Measurements from ENCODE around the gene SORCS1. TPM values are rescaled to one million over a fixed set of nuclear protein-coding genes. Genes with fewer than 3 reads are reported as not detected.
A peak's percentile ranks its signal among the peaks of the same experiment; 100 is the strongest.

The SORCS1 gene
- not detected in 2 replicates for total RNA-seq (2014; rRNA removed; shearing (Covaris generic))
- 0.22 TPM in 1 of 2 replicates, not detected in the other for polyA plus RNA-seq (2016; fragmentation: Nextera tagmentation; extraction: Ambion mirVana)

DNA sequence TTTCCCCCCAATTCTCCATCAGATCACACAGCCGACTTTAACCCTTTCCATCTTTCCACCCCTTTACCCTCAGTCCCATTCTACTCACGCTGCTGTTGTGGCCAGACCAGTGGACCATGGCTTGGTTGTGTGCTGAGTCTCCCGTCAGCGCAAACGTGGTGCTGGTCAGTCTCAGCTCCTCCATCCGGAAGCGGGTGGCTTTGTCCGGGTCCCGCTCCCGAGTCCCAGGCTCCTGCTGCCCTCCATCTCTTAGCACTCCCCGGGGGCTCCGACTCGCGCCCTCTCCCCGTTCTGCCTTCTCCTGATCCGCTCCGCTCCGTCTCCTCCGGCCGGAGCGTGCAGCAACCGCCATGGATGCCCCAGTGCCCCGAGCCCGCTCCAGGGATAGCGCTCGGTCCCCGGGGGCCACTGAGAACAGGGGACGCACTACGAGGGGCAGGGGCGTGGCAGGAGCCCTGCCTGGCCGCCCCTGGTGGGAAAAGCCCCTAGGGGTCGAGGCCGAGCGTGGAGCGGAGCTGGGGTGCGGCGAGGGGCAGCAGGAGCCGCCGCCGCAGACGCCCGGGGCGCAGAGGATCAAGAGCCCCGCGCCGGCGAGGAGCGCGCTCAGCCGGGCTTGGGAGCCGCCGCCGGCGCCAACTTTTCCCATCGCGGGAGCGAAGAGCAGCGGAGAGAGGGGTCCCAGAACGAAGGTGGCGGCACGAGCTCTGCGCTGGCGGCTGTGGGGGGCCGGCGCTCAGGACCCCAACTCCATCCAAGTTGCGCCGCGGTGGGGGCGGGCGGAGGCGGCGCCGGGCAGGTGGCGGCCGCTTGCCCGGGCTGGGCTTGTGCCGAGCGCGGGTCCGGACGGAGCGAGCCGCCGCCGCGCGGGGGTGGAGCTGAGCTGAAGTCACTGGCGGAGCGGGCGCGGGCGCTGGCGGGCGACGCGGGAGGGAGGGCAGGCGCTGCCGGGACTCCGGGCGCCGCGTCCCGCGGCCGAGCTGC is at the start of gene SORCS1:
SORCS1 (minus strand) TSS at position 826 of the 981 bp plus-strand sequence.
- H3K9me2 ChIP-seq (ENCODE audit: insufficient read depth) = no peaks in the 10 kb centered on the region
- H3K9me3 ChIP-seq (ENCODE audit: low read depth) = no peaks in the 10 kb centered on the region
- H3K27me3 ChIP-seq (replicated peaks; ENCODE audit: insufficient read depth) = peaks cover 49% of the 10 kb centered on the region
- H3F3A ChIP-seq (ENCODE audit: insufficient read depth) = no peaks in the 10 kb centered on the region
- peak within 1 kb of the TSS; percentile 73 for H3K4me2 ChIP-seq (ENCODE audit: unreplicated experiment)
- H3K36me3 ChIP-seq (ENCODE audit: low read depth) = no peaks in the 10 kb centered on the region
- in situ Hi-C loops (cut with MboI) = no loop called here
- DNase-seq = peak; percentile 45
- no peaks in the 10 kb centered on the region for H3K4me1 ChIP-seq (ENCODE audit: insufficient read depth)
- no peaks in the 10 kb centered on the region for H3K79me2 ChIP-seq (ENCODE audit: insufficient read depth)
- no peak within 1 kb of the TSS for H2AFZ ChIP-seq
- H3K4me3 ChIP-seq = peak within 1 kb of the TSS; percentile 63
- 1 to 3% methylated on average over 57 to 68 of the region's 105 CpGs for WGBS, 2 experiments (ENCODE audit: low coverage in 1 of 2, low lambda C conversion rate in 2 of 2, missing lambda C conversion rate in 2 of 2)
- no peak within 1 kb of the TSS for H3K9ac ChIP-seq
- TF ChIP-seq EZH2phosphoT487 (IDR thresholded peaks at IDR 0.05; ENCODE audit: insufficient read depth, low read depth) (no peak), EZH2 (IDR thresholded peaks at IDR 0.05; ENCODE audit: insufficient read depth, poor library complexity, severe bottlenecking) (no peak)
- no peak within 1 kb of the TSS for H3K27ac ChIP-seq
- no peaks in the 10 kb centered on the region for H4K20me1 ChIP-seq (ENCODE audit: insufficient read depth)

DNA sequence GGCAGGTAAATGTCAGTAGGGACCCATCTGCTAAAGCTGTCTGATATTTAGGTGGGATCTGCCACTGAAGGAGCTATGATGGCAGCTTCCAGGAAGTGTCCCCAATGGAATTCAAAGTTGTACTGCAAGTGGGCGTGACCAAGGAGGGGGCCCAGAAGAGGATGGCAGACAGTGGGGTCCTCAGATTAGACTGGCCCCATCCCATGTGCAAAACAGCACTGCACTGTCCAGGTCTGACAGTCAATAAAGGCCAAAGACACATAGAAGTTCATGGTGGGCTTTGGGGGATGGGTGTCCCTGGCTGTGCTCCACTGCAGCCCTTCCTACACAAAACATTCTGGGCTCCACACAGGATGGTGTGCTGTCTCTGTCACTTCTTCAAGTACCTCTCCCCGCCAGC is 49.8 kb upstream of the SORCS1 start:
- no peak overlapping the region for H3K27ac ChIP-seq
- no peak overlapping the region for H3K4me2 ChIP-seq (ENCODE audit: unreplicated experiment)
- no peaks in the 10 kb centered on the region for H3K27me3 ChIP-seq (replicated peaks; ENCODE audit: insufficient read depth)
- no peaks in the 10 kb centered on the region for H3K9me2 ChIP-seq (ENCODE audit: insufficient read depth)
- in situ Hi-C loops (cut with MboI) = no loop called here
- no peaks in the 10 kb centered on the region for H4K20me1 ChIP-seq (ENCODE audit: insufficient read depth)
- H3K79me2 ChIP-seq (ENCODE audit: insufficient read depth) = no peaks in the 10 kb centered on the region
- H3K4me3 ChIP-seq = no peak overlapping the region
- DNase-seq = no peak
- no peak overlapping the region for H3K9ac ChIP-seq
- WGBS, 2 experiments (ENCODE audit: low coverage in 1 of 2, low lambda C conversion rate in 2 of 2, missing lambda C conversion rate in 2 of 2) = 30 to 39% methylated on average over 2 of the region's 2 CpGs
- no peak overlapping the region for H2AFZ ChIP-seq
- no peaks in the 10 kb centered on the region for H3K9me3 ChIP-seq (ENCODE audit: low read depth)
- no peaks in the 10 kb centered on the region for H3K36me3 ChIP-seq (ENCODE audit: low read depth)
- H3F3A ChIP-seq (ENCODE audit: insufficient read depth) = no peaks in the 10 kb centered on the region
- TF ChIP-seq EZH2 (IDR thresholded peaks at IDR 0.05; ENCODE audit: insufficient read depth, poor library complexity, severe bottlenecking) = no peak
- no peak for TF ChIP-seq EZH2phosphoT487 (IDR thresholded peaks at IDR 0.05; ENCODE audit: insufficient read depth, low read depth)
- H3K4me1 ChIP-seq (ENCODE audit: insufficient read depth) = no peaks in the 10 kb centered on the region

DNA sequence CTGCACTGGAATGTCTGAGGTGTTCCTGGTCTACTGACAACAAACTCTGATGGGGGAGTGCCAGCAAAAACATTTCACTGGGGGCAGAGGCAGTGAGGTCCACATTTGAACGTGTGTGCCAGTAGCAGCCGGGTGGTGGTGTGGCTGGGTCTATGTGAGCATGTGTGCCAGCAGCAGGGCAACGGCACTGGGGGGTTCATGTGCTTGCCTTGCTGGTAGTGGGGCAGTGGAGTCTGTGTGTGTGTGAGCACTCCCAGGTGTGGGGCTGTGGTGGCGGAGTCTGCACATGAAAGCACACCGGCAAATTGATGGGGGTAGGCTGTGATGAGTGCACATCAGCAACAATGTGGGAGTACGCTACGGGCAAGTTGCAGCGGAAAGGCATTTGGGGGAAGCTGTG is 49.4 kb upstream of the SORCS1 start:
- Histone ChIP-seq H3K79me2 (ENCODE audit: insufficient read depth) (no peaks in the 10 kb centered on the region), H3K9ac (no peak overlapping the region), H3K4me2 (ENCODE audit: unreplicated experiment) (no peak overlapping the region), H2AFZ (no peak overlapping the region), H3K4me1 (ENCODE audit: insufficient read depth) (no peaks in the 10 kb centered on the region), H3K4me3 (no peak overlapping the region), H3K9me2 (ENCODE audit: insufficient read depth) (no peaks in the 10 kb centered on the region), H3K27me3 (replicated peaks; ENCODE audit: insufficient read depth) (no peaks in the 10 kb centered on the region), H4K20me1 (ENCODE audit: insufficient read depth) (no peaks in the 10 kb centered on the region), H3K27ac (no peak overlapping the region), H3K9me3 (ENCODE audit: low read depth) (no peaks in the 10 kb centered on the region), H3K36me3 (ENCODE audit: low read depth) (no peaks in the 10 kb centered on the region), H3F3A (ENCODE audit: insufficient read depth) (no peaks in the 10 kb centered on the region)
- TF ChIP-seq EZH2 (IDR thresholded peaks at IDR 0.05; ENCODE audit: insufficient read depth, poor library complexity, severe bottlenecking) = no peak
- TF ChIP-seq EZH2phosphoT487 (IDR thresholded peaks at IDR 0.05; ENCODE audit: insufficient read depth, low read depth) = no peak
- DNase-seq = no peak
- in situ Hi-C loops (cut with MboI) = no loop called here
- WGBS, 2 experiments (ENCODE audit: low coverage in 1 of 2, low lambda C conversion rate in 2 of 2, missing lambda C conversion rate in 2 of 2) = 63 to 69% methylated on average over 8 of the region's 8 CpGs

DNA sequence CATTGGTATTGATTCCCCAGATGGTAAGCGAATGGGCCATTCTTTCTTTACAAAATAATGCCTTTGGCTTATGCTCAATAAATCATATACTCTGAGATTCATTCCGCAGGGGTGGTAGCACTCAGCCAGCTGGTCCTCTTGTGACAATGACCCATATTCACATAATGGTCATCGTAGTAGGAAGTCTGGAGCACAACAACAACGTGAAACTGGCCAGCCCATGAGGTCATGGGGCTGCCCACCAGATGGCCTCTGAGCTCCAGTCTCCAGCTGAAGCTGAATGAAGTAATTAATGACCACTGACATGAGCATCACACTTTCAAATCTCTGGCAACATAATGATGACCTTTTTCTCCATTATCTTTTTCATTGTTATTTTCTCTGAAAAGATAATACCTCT is 42.3 kb upstream of the SORCS1 start:
- H3K27ac ChIP-seq = no peak overlapping the region
- WGBS, 2 experiments (ENCODE audit: low coverage in 1 of 2, low lambda C conversion rate in 2 of 2, missing lambda C conversion rate in 2 of 2) = 20 to 21% methylated on average over 4 of the region's 4 CpGs
- no peak overlapping the region for H2AFZ ChIP-seq
- H3K4me3 ChIP-seq = no peak overlapping the region
- no peaks in the 10 kb centered on the region for H3K9me2 ChIP-seq (ENCODE audit: insufficient read depth)
- no peaks in the 10 kb centered on the region for H4K20me1 ChIP-seq (ENCODE audit: insufficient read depth)
- DNase-seq = no peak
- H3K36me3 ChIP-seq (ENCODE audit: low read depth) = no peaks in the 10 kb centered on the region
- H3K79me2 ChIP-seq (ENCODE audit: insufficient read depth) = no peaks in the 10 kb centered on the region
- H3K9ac ChIP-seq = no peak overlapping the region
- no peaks in the 10 kb centered on the region for H3F3A ChIP-seq (ENCODE audit: insufficient read depth)
- no peaks in the 10 kb centered on the region for H3K4me1 ChIP-seq (ENCODE audit: insufficient read depth)
- in situ Hi-C loops (cut with MboI) = no loop called here
- TF ChIP-seq EZH2 (IDR thresholded peaks at IDR 0.05; ENCODE audit: insufficient read depth, poor library complexity, severe bottlenecking) = no peak
- no peak for TF ChIP-seq EZH2phosphoT487 (IDR thresholded peaks at IDR 0.05; ENCODE audit: insufficient read depth, low read depth)
- H3K9me3 ChIP-seq (ENCODE audit: low read depth) = no peaks in the 10 kb centered on the region
- no peak overlapping the region for H3K4me2 ChIP-seq (ENCODE audit: unreplicated experiment)
- H3K27me3 ChIP-seq (replicated peaks; ENCODE audit: insufficient read depth) = no peaks in the 10 kb centered on the region

Measured in GM23248 (cell line).